SK-N-SH treated with all-trans-retinoic acid at 6 μM for 48 hours (cell line): ENCODE data around the gene CST3.

Experiments used
- ARNTL ChIP-seq: fragments of 450-650 bp; formaldehyde crosslinking; IDR thresholded peaks from 2 replicates; pipeline ENCODE4 v1.5.0; 2020; ENCODE audit warnings: low read depth, mild to moderate bottlenecking, moderate library complexity, borderline replicate concordance
- ESRRG ChIP-seq: fragments of 250-450 bp; sonication (Bioruptor Pico); IDR thresholded peaks from 2 replicates; pipeline ENCODE4 v1.6.1; 2021; ENCODE audit warnings: mild to moderate bottlenecking
- PATZ1 ChIP-seq: fragments of 250-450 bp; sonication (Bioruptor Pico); IDR thresholded peaks from 2 replicates; pipeline ENCODE4 v1.8.0; 2020; ENCODE audit warnings: mild to moderate bottlenecking, moderate library complexity, borderline replicate concordance
- POU6F1 ChIP-seq: fragments of 250-450 bp; sonication (Bioruptor Pico); IDR thresholded peaks from 2 replicates; pipeline ENCODE4 v1.8.0; 2021; ENCODE audit warnings: low read depth, mild to moderate bottlenecking, moderate library complexity, borderline replicate concordance
- RARB ChIP-seq: fragments of 250-450 bp; sonication (Bioruptor Pico); IDR thresholded peaks from 2 replicates; pipeline ENCODE4 v1.8.0; 2021; ENCODE audit warnings: mild to moderate bottlenecking, moderate library complexity
- TCF4 ChIP-seq: fragments of 250-450 bp; sonication (Bioruptor Pico); IDR thresholded peaks from 2 replicates; pipeline ENCODE4 v1.8.0; 2021; ENCODE audit warnings: mild to moderate bottlenecking, moderate library complexity, borderline replicate concordance
- TOX ChIP-seq: fragments of 250-450 bp; sonication (Bioruptor Pico); IDR thresholded peaks from 2 replicates; pipeline ENCODE4 v1.8.0; 2021; ENCODE audit warnings: mild to moderate bottlenecking, moderate library complexity, borderline replicate concordance
- TSHZ2 ChIP-seq: fragments of 250-450 bp; sonication (Bioruptor Pico); IDR thresholded peaks from 2 replicates; pipeline ENCODE4 v1.5.0; 2020; ENCODE audit warnings: mild to moderate bottlenecking, moderate library complexity
- ZC3H10 ChIP-seq: fragments of 250-450 bp; sonication (Bioruptor Pico); IDR thresholded peaks from 2 replicates; pipeline ENCODE4 v1.5.1; 2021; ENCODE audit warnings: mild to moderate bottlenecking, moderate library complexity
- ZFP3 ChIP-seq: fragments of 250-450 bp; sonication (Bioruptor Pico); IDR thresholded peaks from 2 replicates; pipeline ENCODE4 v1.5.0; 2020; ENCODE audit warnings: mild to moderate bottlenecking, moderate library complexity
- ZFP30 ChIP-seq: fragments of 450-650 bp; formaldehyde crosslinking; IDR thresholded peaks from 2 replicates; pipeline ENCODE4 v1.5.0; 2022; ENCODE audit warnings: mild to moderate bottlenecking, moderate library complexity
- ZNF565 ChIP-seq: fragments of 450-650 bp; formaldehyde crosslinking; conservative IDR thresholded peaks from 2 replicates; pipeline ENCODE4 v1.5.0; 2020; ENCODE audit warnings: low read depth, mild to moderate bottlenecking, moderate library complexity
- ZNF70 ChIP-seq: fragments of 450-650 bp; formaldehyde crosslinking; IDR thresholded peaks from 2 replicates; pipeline ENCODE4 v1.5.0; 2020; ENCODE audit warnings: mild to moderate bottlenecking, moderate library complexity
- ZNF8 ChIP-seq: fragments of 450-650 bp; formaldehyde crosslinking; IDR thresholded peaks from 2 replicates; pipeline ENCODE4 v1.5.0; 2020; ENCODE audit warnings: mild to moderate bottlenecking, moderate library complexity

GRCh38 chr20:23645575-23645974 lies 7.8 kb upstream of the CST3 start:
- no peak for TF ChIP-seq ZFP3
- no peak for TF ChIP-seq TOX
- TF ChIP-seq ZNF8 (CRISPR knock-in tag) = no peak
- TF ChIP-seq TCF4 (CRISPR knock-in tag) = no peak
- no peak for TF ChIP-seq TSHZ2 (CRISPR knock-in tag)
- TF ChIP-seq PATZ1 (CRISPR knock-in tag) = no peak
- TF ChIP-seq ESRRG (CRISPR knock-in tag) = no peak
- TF ChIP-seq ZFP30 (CRISPR knock-in tag) = no peak
- TF ChIP-seq RARB (CRISPR knock-in tag) = no peak
- TF ChIP-seq ARNTL (CRISPR knock-in tag) = no peak
- no peak for TF ChIP-seq ZNF70
- no peak for TF ChIP-seq ZC3H10 (CRISPR knock-in tag)
- no peak for TF ChIP-seq POU6F1 (CRISPR knock-in tag)
- TF ChIP-seq ZNF565 (CRISPR knock-in tag) = no peak
